Erythroblast (primary cell): Measurements from ENCODE around the gene ALDH18A1.

Experiments
- GATA1 ChIP-seq: IDR thresholded peaks from 2 replicates; pipeline ENCODE4 v1.6.1; 2011; ENCODE audit warnings: low read depth, mild to moderate bottlenecking, control low read depth, low read length, moderate library complexity
- POLR2A ChIP-seq: IDR thresholded peaks from 2 replicates; pipeline ENCODE4 v1.6.1; 2011; ENCODE audit warnings: mild to moderate bottlenecking, low read length

DNA sequence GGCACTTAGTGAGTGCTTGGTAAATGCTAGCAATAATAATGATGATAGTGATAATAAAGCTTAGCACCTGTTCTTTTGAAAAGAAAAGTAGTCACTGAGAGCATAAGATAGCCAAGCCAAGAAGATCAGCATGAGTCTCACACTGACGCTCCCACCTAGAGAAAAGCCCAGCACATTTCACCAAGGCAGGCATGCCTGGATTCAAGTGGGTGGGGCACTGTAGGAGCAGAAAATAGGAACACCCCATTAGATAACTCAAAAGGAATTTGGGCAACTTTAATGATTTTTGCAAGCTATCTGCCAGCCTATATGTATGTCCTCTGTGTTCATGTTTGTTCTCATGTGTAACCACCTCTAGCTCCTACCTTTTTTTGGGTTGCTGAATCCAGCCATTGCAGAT is 77.2 kb downstream of the ALDH18A1 start:
- TF ChIP-seq POLR2A (no peak), GATA1 (no peak)
